ENCODE results near the gene HNRNPL.

DNA sequence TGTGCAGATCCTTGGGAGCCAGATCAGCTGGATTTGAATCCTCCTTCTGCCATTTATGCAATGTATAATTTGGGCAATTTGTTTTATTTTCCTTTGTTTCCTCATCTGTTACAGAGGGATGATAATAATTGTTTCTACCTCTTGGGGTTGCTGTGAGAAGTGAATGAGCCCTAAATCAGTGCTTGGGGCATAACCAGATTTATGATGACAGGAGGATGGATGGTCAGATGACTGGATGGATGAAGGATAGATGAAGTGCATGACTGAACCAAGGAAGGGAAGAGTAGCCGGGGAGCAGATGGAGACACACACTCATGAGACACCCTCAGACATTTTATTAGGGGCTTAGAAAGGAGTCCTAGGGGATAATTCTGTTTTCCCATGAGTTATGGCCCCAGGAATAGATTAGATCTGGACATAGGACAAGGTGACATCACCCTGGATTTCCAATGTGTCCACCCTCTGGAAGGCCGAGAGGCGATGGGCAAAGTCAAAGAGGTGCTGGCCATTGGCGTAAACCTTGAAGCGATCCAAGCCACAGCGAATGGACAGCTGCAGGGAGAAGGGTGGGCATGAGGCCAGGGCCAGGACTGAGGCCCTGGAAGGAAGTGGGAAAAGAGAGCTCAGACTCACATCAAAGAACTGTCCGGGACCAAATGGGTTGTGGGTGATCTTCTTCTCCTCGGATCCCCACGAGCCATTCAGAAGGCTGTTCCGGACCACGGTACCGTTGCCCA is 48.3 kb downstream of the HNRNPL start:
- no peak for TF ChIP-seq E2F6 (IDR thresholded peaks at IDR 0.05; ENCODE audit: borderline replicate concordance, low read depth)
- TF ChIP-seq, protein P1, sequence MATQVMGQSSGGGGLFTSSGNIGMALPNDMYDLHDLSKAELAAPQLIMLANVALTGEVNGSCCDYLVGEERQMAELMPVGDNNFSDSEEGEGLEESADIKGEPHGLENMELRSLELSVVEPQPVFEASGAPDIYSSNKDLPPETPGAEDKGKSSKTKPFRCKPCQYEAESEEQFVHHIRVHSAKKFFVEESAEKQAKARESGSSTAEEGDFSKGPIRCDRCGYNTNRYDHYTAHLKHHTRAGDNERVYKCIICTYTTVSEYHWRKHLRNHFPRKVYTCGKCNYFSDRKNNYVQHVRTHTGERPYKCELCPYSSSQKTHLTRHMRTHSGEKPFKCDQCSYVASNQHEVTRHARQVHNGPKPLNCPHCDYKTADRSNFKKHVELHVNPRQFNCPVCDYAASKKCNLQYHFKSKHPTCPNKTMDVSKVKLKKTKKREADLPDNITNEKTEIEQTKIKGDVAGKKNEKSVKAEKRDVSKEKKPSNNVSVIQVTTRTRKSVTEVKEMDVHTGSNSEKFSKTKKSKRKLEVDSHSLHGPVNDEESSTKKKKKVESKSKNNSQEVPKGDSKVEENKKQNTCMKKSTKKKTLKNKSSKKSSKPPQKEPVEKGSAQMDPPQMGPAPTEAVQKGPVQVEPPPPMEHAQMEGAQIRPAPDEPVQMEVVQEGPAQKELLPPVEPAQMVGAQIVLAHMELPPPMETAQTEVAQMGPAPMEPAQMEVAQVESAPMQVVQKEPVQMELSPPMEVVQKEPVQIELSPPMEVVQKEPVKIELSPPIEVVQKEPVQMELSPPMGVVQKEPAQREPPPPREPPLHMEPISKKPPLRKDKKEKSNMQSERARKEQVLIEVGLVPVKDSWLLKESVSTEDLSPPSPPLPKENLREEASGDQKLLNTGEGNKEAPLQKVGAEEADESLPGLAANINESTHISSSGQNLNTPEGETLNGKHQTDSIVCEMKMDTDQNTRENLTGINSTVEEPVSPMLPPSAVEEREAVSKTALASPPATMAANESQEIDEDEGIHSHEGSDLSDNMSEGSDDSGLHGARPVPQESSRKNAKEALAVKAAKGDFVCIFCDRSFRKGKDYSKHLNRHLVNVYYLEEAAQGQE (IDR thresholded peaks at IDR 0.05), result no peak
- TF ChIP-seq POLR2A (IDR thresholded peaks at IDR 0.05; ENCODE audit: low read length), result no peak
- TF ChIP-seq KDM5A (IDR thresholded peaks at IDR 0.05), result no peak
- TF ChIP-seq MAFK (IDR thresholded peaks at IDR 0.05; ENCODE audit: partially characterized antibody), result no peak
- TF ChIP-seq EP300 (IDR thresholded peaks at IDR 0.05), result no peak
- TF ChIP-seq, protein P2, sequence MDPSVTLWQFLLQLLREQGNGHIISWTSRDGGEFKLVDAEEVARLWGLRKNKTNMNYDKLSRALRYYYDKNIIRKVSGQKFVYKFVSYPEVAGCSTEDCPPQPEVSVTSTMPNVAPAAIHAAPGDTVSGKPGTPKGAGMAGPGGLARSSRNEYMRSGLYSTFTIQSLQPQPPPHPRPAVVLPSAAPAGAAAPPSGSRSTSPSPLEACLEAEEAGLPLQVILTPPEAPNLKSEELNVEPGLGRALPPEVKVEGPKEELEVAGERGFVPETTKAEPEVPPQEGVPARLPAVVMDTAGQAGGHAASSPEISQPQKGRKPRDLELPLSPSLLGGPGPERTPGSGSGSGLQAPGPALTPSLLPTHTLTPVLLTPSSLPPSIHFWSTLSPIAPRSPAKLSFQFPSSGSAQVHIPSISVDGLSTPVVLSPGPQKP (IDR thresholded peaks at IDR 0.05; ENCODE audit: low read depth, low read length), result no peak
- TF ChIP-seq, protein P3, sequence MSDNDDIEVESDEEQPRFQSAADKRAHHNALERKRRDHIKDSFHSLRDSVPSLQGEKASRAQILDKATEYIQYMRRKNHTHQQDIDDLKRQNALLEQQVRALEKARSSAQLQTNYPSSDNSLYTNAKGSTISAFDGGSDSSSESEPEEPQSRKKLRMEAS (IDR thresholded peaks at IDR 0.05), result no peak
- TF ChIP-seq CTCF (IDR thresholded peaks at IDR 0.05), result no peak
- no peak for TF ChIP-seq JUNB (IDR thresholded peaks at IDR 0.05)
- TF ChIP-seq, protein P4, sequence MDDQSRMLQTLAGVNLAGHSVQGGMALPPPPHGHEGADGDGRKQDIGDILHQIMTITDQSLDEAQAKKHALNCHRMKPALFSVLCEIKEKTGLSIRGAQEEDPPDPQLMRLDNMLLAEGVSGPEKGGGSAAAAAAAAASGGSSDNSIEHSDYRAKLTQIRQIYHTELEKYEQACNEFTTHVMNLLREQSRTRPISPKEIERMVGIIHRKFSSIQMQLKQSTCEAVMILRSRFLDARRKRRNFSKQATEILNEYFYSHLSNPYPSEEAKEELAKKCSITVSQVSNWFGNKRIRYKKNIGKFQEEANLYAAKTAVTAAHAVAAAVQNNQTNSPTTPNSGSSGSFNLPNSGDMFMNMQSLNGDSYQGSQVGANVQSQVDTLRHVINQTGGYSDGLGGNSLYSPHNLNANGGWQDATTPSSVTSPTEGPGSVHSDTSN (IDR thresholded peaks at IDR 0.05), result no peak
- TF ChIP-seq HOXB13 (CRISPR knock-in tag; IDR thresholded peaks at IDR 0.05; ENCODE audit: low read depth), result no peak
- TF ChIP-seq MYC (IDR thresholded peaks at IDR 0.05; ENCODE audit: borderline replicate concordance, low read length), result no peak
- no peak for TF ChIP-seq POLR2AphosphoS2 (conservative IDR thresholded peaks at IDR 0.05; ENCODE audit: low read length)

Measured in A549 (cell line).